Neuron (in vitro differentiated cells): ENCODE measurements around the gene EXOC3L1.

ENCODE experiments used
- H2AFZ ChIP-seq: one replicate; pipeline ENCODE4 v1.6.1; 2013; ENCODE audit warnings: low read depth, mild to moderate bottlenecking, inconsistent platforms, low read length, moderate library complexity
- H3K27me3 ChIP-seq: one replicate; pipeline ENCODE4 v1.6.1; 2013; ENCODE audit warnings: low read length; ENCODE audit not compliant: insufficient read depth
- H3K36me3 ChIP-seq: one replicate; pipeline ENCODE4 v1.6.1; 2013; ENCODE audit warnings: low read length; ENCODE audit not compliant: insufficient read depth
- H3K4me1 ChIP-seq: one replicate; pipeline ENCODE4 v1.6.1; 2013; ENCODE audit warnings: low read length; ENCODE audit not compliant: insufficient read depth
- H3K4me3 ChIP-seq: 2 replicates; pipeline ENCODE4 v1.5.1; 2013; ENCODE audit warnings: mild to moderate bottlenecking, low read length, moderate library complexity
- H3K9me3 ChIP-seq: one replicate; pipeline ENCODE4 v1.6.1; 2013; ENCODE audit warnings: low read length

The EXOC3L1 gene

GRCh38 chr16:67166110-67166547 lies 23.8 kb downstream of the EXOC3L1 start:
- H3K4me1 ChIP-seq, result peaks cover 24% of the 10 kb centered on the region
- H3K9me3 ChIP-seq, result no peaks in the 10 kb centered on the region
- peaks cover 82% of the 10 kb centered on the region for H3K27me3 ChIP-seq
- H3K36me3 ChIP-seq, result no peaks in the 10 kb centered on the region
- no peak overlapping the region for H2AFZ ChIP-seq
- no peak overlapping the region for H3K4me3 ChIP-seq

- H3K27me3 ChIP-seq, result peaks cover 83% of the 10 kb centered on the region
- no peaks in the 10 kb centered on the region for H3K9me3 ChIP-seq
- H3K4me3 ChIP-seq, result no peak overlapping the region
- no peak overlapping the region for H2AFZ ChIP-seq
- peaks cover 19% of the 10 kb centered on the region for H3K4me1 ChIP-seq
- no peaks in the 10 kb centered on the region for H3K36me3 ChIP-seq
Observed at GRCh38 chr16:67165121-67166078, 24.5 kb downstream of the EXOC3L1 start.

- peak within 1 kb of the TSS; percentile 60 for H2AFZ ChIP-seq
- H3K27me3 ChIP-seq, result peaks cover 89% of the 10 kb centered on the region
- H3K4me1 ChIP-seq, result peaks cover 13% of the 10 kb centered on the region
- H3K9me3 ChIP-seq, result no peaks in the 10 kb centered on the region
- no peaks in the 10 kb centered on the region for H3K36me3 ChIP-seq
- H3K4me3 ChIP-seq, result peak within 1 kb of the TSS; percentile 43
Observed at GRCh38 chr16:67164599-67165061, 25.3 kb downstream of the EXOC3L1 start, which contains the start of gene HSF4. Gene HSF4, plus strand, starts transcription at chr16:67164745. Its CDS starts 67 bp downstream, at chr16:67164812.

GRCh38 chr16:67163999-67164558 lies 25.9 kb downstream of the EXOC3L1 start:
- Histone ChIP-seq H3K4me1 (peaks cover 10% of the 10 kb centered on the region), H3K27me3 (peaks cover 91% of the 10 kb centered on the region), H2AFZ (peak overlapping the region; percentile 60), H3K36me3 (no peaks in the 10 kb centered on the region), H3K4me3 (peak overlapping the region; percentile 43), H3K9me3 (no peaks in the 10 kb centered on the region)

- Histone ChIP-seq H3K9me3 (no peaks in the 10 kb centered on the region), H3K4me1 (peaks cover 10% of the 10 kb centered on the region), H3K36me3 (no peaks in the 10 kb centered on the region), H2AFZ (peak overlapping the region; percentile 60), H3K4me3 (peak overlapping the region; percentile 43), H3K27me3 (peaks cover 91% of the 10 kb centered on the region)
Observed at GRCh38 chr16:67163164-67163998, 26.6 kb downstream of the EXOC3L1 start.

- peak overlapping the region; percentile 43 for H3K4me3 ChIP-seq
- peak overlapping the region; percentile 60 for H2AFZ ChIP-seq
- peaks cover 91% of the 10 kb centered on the region for H3K27me3 ChIP-seq
- no peaks in the 10 kb centered on the region for H3K9me3 ChIP-seq
- no peaks in the 10 kb centered on the region for H3K36me3 ChIP-seq
- H3K4me1 ChIP-seq, result peaks cover 10% of the 10 kb centered on the region
Observed at GRCh38 chr16:67162506-67163163, 27.3 kb downstream of the EXOC3L1 start.

- Histone ChIP-seq H3K36me3 (no peaks in the 10 kb centered on the region), H2AFZ (no peak overlapping the region), H3K9me3 (no peaks in the 10 kb centered on the region), H3K27me3 (peaks cover 91% of the 10 kb centered on the region), H3K4me1 (peaks cover 10% of the 10 kb centered on the region), H3K4me3 (no peak overlapping the region)
Observed at GRCh38 chr16:67161595-67162058, 28.3 kb downstream of the EXOC3L1 start.

GRCh38 chr16:67158637-67159600 lies 31.0 kb downstream of the EXOC3L1 start:
- H3K27me3 ChIP-seq, result peaks cover 87% of the 10 kb centered on the region
- H3K9me3 ChIP-seq, result no peaks in the 10 kb centered on the region
- H3K4me1 ChIP-seq, result peaks cover 10% of the 10 kb centered on the region
- peak overlapping the region; percentile 53 for H3K4me3 ChIP-seq
- H3K36me3 ChIP-seq, result no peaks in the 10 kb centered on the region
- peak overlapping the region; percentile 56 for H2AFZ ChIP-seq

- Histone ChIP-seq H2AFZ (no peak overlapping the region), H3K4me3 (no peak overlapping the region), H3K4me1 (peaks cover 8% of the 10 kb centered on the region), H3K36me3 (no peaks in the 10 kb centered on the region), H3K27me3 (peaks cover 84% of the 10 kb centered on the region), H3K9me3 (no peaks in the 10 kb centered on the region)
Observed at GRCh38 chr16:67157892-67158635, 31.9 kb downstream of the EXOC3L1 start.

GRCh38 chr16:67157106-67157748 lies 32.7 kb downstream of the EXOC3L1 start:
- Histone ChIP-seq H3K27me3 (peaks cover 82% of the 10 kb centered on the region), H3K4me1 (peaks cover 8% of the 10 kb centered on the region), H3K4me3 (no peak overlapping the region), H2AFZ (no peak overlapping the region), H3K36me3 (no peaks in the 10 kb centered on the region), H3K9me3 (no peaks in the 10 kb centered on the region)
